GM23248 (cell line): ENCODE measurements around the gene PCCA. TPM values are rescaled to one million over a fixed set of nuclear protein-coding genes. Genes with fewer than 3 reads are reported as not detected.

Source experiments
- DNase-seq: peaks from one replicate; pipeline ENCODE4 v3.0.0-alpha.2; 2015
- H2AFZ ChIP-seq: fragments of 200-600 bp; sonication (generic); 2 replicates; pipeline ENCODE4 v1.6.1; 2016; ENCODE audit warnings: antibody characterized with exemption
- H3F3A ChIP-seq: fragments of 200-600 bp; sonication (generic); 2 replicates; pipeline ENCODE4 v1.6.1; 2016; ENCODE audit warnings: mild to moderate bottlenecking, antibody characterized with exemption, mixed run types; ENCODE audit not compliant: insufficient read depth
- H3K27ac ChIP-seq: fragments of 200-600 bp; sonication (generic); 2 replicates; pipeline ENCODE4 v1.5.1; 2016; ENCODE audit warnings: mild to moderate bottlenecking
- H3K27me3 ChIP-seq: fragments of 200-600 bp; sonication (generic); replicated peaks from 2 replicates; pipeline ENCODE4 v1.6.1; 2016; ENCODE audit warnings: mild to moderate bottlenecking; ENCODE audit not compliant: insufficient read depth
- H3K36me3 ChIP-seq: fragments of 200-600 bp; sonication (generic); 2 replicates; pipeline ENCODE4 v1.6.1; 2016; ENCODE audit warnings: low read depth, mild to moderate bottlenecking
- H3K4me1 ChIP-seq: fragments of 200-600 bp; sonication (generic); 2 replicates; pipeline ENCODE4 v1.6.1; 2016; ENCODE audit warnings: mild to moderate bottlenecking; ENCODE audit not compliant: insufficient read depth
- H3K4me2 ChIP-seq: fragments of 200-600 bp; sonication (generic); one replicate; pipeline ENCODE4 v1.6.1; 2016; ENCODE audit warnings: mild to moderate bottlenecking; ENCODE audit not compliant: unreplicated experiment
- H3K4me3 ChIP-seq: fragments of 200-600 bp; sonication (generic); 2 replicates; pipeline ENCODE4 v1.5.1; 2016; ENCODE audit warnings: mild to moderate bottlenecking
- H3K79me2 ChIP-seq: fragments of 200-600 bp; sonication (generic); 2 replicates; pipeline ENCODE4 v1.6.1; 2016; ENCODE audit warnings: mild to moderate bottlenecking; ENCODE audit not compliant: insufficient read depth
- H3K9ac ChIP-seq: fragments of 200-600 bp; sonication (generic); 2 replicates; pipeline ENCODE4 v1.6.1; 2016; ENCODE audit warnings: mild to moderate bottlenecking
- H3K9me2 ChIP-seq: fragments of 200-600 bp; sonication (generic); 2 replicates; pipeline ENCODE4 v1.6.1; 2016; ENCODE audit warnings: mixed run types, mild to moderate bottlenecking, moderate library complexity; ENCODE audit not compliant: insufficient read depth
- H3K9me3 ChIP-seq: fragments of 200-600 bp; sonication (generic); one replicate; pipeline ENCODE4 v1.6.1; 2017; ENCODE audit warnings: low read depth
- H4K20me1 ChIP-seq: fragments of 200-600 bp; sonication (generic); 2 replicates; pipeline ENCODE4 v1.6.0; 2016; ENCODE audit not compliant: insufficient read depth
- EZH2 ChIP-seq: fragments of 200-600 bp; sonication (generic); IDR thresholded peaks from 2 replicates; pipeline ENCODE4 v1.6.1; 2018; ENCODE audit warnings: antibody characterized with exemption, mild to moderate bottlenecking; ENCODE audit not compliant: insufficient read depth, poor library complexity, severe bottlenecking
- EZH2phosphoT487 ChIP-seq: fragments of 200-600 bp; sonication (generic); IDR thresholded peaks from 2 replicates; pipeline ENCODE4 v1.6.1; 2018; ENCODE audit warnings: antibody characterized with exemption, moderate library complexity, mild to moderate bottlenecking, low read depth; ENCODE audit not compliant: insufficient read depth
- WGBS, 2 experiments: methylation state at CpG; one replicate each; pipeline ENCODE4 v1.1.6; 2015 to 2017; ENCODE audit warnings: low lambda C conversion rate in 2 of 2, low coverage in 1 of 2; ENCODE audit errors: missing lambda C conversion rate in 2 of 2; 5-methylcytosine and 5-hydroxymethylcytosine counted together
- in situ Hi-C: fragments of 300-500 bp; cut with MboI; formaldehyde crosslinking; loops from 2 replicates; pipeline ENCODE4 v1.15.0; 2020
- polyA plus RNA-seq: library from polyadenylated mRNA; unstranded; fragments of >200 nt; fragmentation: Nextera tagmentation; extraction: Ambion mirVana; gene quantifications from 2 replicates; pipeline ENCODE4 v1.2.1, GENCODE V29; 2016
- total RNA-seq: library from RNA; depleted of rRNA; stranded (reverse); fragments of >200 nt; shearing (Covaris generic); gene quantifications from 2 replicates; pipeline ENCODE4 v1.2.3, GENCODE V29; 2014

PCCA gene
- total and polyA plus RNA-seq, 2 experiments from 2014 or later: 9.1 to 9.6 TPM

DNA sequence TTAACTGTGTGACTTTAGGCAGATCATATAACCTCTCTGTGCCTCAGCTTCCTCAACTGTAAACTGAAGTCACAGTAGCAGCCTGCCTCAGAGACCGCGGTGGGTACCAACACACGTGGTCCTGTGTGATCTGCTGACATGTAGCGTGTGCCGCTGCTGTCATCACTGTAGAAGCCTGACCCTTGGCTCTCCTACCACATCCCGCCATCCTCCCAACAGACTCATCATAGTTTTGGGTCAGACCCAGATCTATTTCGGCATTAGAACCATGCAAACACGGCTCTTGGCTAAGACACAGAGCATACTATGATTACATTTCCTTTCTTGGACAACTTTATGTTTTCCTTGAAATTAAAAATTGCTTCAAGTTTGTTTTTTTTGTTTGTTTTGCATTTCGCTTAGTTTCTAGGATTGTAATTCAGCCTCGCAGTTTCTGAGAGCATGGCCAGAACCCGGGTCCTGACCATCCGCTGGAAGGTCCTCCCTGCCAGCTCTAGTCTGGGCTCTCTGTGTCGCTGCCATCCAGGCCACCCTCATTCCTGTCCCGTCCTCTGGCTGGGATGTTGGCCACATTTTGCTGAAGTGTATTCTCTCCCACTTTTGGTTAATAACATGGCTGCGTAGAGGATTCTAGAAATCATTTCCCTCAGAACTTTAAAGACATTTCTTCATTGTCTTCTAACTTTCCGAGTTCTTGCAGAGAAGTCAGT, 446.7 kb downstream of the PCCA start:
- in situ Hi-C loops: loop anchor here (10.0 kb wide), 1 partner anchor 611 kb away; no protein-coding TSS in a partner anchor
- Histone ChIP-seq H3K9me2 (no peaks in the 10 kb centered on the region), H3K9me3 (no peaks in the 10 kb centered on the region), H3F3A (no peaks in the 10 kb centered on the region), H3K4me3 (no peak overlapping the region), H4K20me1 (no peaks in the 10 kb centered on the region), H3K4me2 (no peak overlapping the region), H3K4me1 (0 out of 2 replicates have a peak, but pooled peaks cover 4% of the 10 kb centered on the region), H2AFZ (no peak overlapping the region), H3K27ac (no peak overlapping the region), H3K36me3 (no peaks in the 10 kb centered on the region), H3K79me2 (no peaks in the 10 kb centered on the region), H3K27me3 (no peaks in the 10 kb centered on the region), H3K9ac (no peak overlapping the region)
- DNase-seq: peak; percentile 74
- no peak for TF ChIP-seq EZH2
- TF ChIP-seq EZH2phosphoT487: no peak
- WGBS, 2 experiments: 22 to 23% methylated on average over 16 of the region's 16 CpGs

DNA sequence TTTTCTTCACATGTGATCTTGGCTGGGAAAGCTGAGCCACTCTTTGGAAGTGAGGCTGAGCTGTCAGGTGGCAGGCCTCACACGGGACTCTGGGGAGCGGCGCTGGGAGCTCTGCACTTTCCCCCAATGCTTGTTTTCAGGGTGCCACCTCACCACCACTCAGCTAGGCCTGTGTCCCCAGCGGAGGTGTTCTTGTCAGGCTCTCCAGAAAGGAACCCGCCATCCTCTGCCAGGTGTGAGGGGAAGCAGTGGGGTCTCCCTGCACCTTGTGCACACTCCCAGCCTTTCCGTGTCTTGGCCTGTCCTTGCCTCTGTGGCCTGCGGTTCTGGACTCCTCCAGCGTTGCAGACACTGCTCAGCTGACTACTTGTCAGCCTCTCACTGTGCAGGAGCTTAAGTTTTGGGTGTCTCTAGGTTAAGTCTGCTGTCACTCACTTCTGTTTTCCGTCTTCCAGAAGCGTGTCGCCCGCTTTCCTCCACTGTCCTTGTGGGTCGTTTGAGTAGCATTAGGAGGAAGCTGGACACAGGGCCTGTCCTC, 447.8 kb downstream of the PCCA start:
- H3K9ac ChIP-seq: no peak overlapping the region
- no peaks in the 10 kb centered on the region for H4K20me1 ChIP-seq

DNA sequence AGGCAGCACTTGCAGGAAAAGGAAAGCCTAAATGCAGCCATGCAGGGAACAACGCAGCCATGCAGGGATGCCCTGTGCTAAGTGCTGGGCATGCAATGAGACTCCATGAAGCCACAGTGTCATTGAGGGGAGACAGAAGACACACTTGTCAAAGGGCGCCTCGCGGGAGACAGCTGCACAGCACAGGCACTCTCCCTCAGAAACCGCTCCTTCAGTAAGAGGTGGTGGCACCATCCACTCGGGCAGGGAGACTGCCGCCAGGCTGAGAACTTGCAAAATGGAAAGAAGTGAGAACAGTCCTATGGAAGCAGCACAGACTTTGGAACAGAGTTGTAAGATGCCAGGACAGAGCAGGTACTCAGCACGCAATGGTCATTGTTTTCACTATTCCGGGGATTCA, 448.6 kb downstream of the PCCA start:
- H3K9ac ChIP-seq: no peak overlapping the region
- WGBS, 2 experiments: 91% methylated on average over 9 of the region's 9 CpGs

More for the DNA sequence above, 447.8 kb downstream of the PCCA start:
- 0 out of 2 replicates have a peak, but pooled peaks cover 4% of the 10 kb centered on the region for H3K4me1 ChIP-seq
- no peaks in the 10 kb centered on the region for H3K9me3 ChIP-seq
- no peak overlapping the region for H3K4me2 ChIP-seq
- H3K4me3 ChIP-seq: no peak overlapping the region
- no peaks in the 10 kb centered on the region for H3F3A ChIP-seq
- no peak overlapping the region for H3K27ac ChIP-seq
- H2AFZ ChIP-seq: no peak overlapping the region
- no peaks in the 10 kb centered on the region for H3K36me3 ChIP-seq
- WGBS, 2 experiments: 91 to 92% methylated on average over 13 of the region's 13 CpGs
- H3K27me3 ChIP-seq: no peaks in the 10 kb centered on the region
- TF ChIP-seq EZH2phosphoT487: no peak
- TF ChIP-seq EZH2: no peak
- no peaks in the 10 kb centered on the region for H3K9me2 ChIP-seq
- H3K79me2 ChIP-seq: no peaks in the 10 kb centered on the region
- in situ Hi-C loops: loop anchor here (10.0 kb wide), 1 partner anchor 612 kb away; no protein-coding TSS in a partner anchor
- DNase-seq: no peak

DNA sequence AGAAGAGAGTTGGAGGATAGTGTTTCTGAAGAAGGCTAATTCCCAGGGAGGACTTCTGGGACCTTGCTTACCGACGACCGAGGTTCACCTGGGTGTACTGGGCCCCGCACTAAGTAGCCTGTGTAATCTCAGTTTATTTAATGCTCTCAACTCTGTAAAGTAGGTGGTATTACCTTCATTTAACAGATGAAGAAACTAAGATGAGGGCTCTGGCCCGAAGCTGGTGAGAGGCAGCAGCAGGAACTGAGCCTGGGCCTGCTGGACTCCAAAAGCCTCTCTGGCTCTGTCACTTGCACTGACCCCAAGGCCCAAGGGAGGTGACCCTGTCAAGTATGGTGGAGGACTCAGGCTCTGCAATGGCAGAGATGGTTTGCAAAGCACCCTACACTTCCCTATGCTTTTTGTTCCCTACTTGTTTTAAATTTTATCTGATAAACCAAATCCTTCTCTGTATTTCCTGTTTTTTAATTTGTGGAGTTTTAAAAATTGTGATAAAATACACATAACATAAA, 449.1 kb downstream of the PCCA start:
- Histone ChIP-seq H3F3A (no peaks in the 10 kb centered on the region), H3K4me3 (no peak overlapping the region), H3K79me2 (no peaks in the 10 kb centered on the region), H3K9ac (no peak overlapping the region), H3K9me3 (no peaks in the 10 kb centered on the region), H3K4me1 (0 out of 2 replicates have a peak, but pooled peaks cover 4% of the 10 kb centered on the region), H3K27ac (no peak overlapping the region), H3K27me3 (no peaks in the 10 kb centered on the region), H2AFZ (no peak overlapping the region), H3K36me3 (no peaks in the 10 kb centered on the region), H3K9me2 (no peaks in the 10 kb centered on the region), H4K20me1 (no peaks in the 10 kb centered on the region), H3K4me2 (no peak overlapping the region)
- no peak for DNase-seq
- no peak for TF ChIP-seq EZH2phosphoT487
- WGBS, 2 experiments: 99% methylated on average over 5 of the region's 5 CpGs
- in situ Hi-C loops: loop anchor here (10.0 kb wide), 1 partner anchor 613 kb away; no protein-coding TSS in a partner anchor

More for the DNA sequence above, 448.6 kb downstream of the PCCA start:
- no peaks in the 10 kb centered on the region for H4K20me1 ChIP-seq
- no peak overlapping the region for H3K4me3 ChIP-seq
- H3F3A ChIP-seq: no peaks in the 10 kb centered on the region
- TF ChIP-seq EZH2phosphoT487: no peak
- no peak for TF ChIP-seq EZH2
- no peaks in the 10 kb centered on the region for H3K79me2 ChIP-seq
- no peak overlapping the region for H3K27ac ChIP-seq
- no peak for DNase-seq
- in situ Hi-C loops: loop anchor here (10.0 kb wide), 1 partner anchor 613 kb away; no protein-coding TSS in a partner anchor
- 0 out of 2 replicates have a peak, but pooled peaks cover 4% of the 10 kb centered on the region for H3K4me1 ChIP-seq
- H3K27me3 ChIP-seq: no peaks in the 10 kb centered on the region
- H3K9me2 ChIP-seq: no peaks in the 10 kb centered on the region
- no peaks in the 10 kb centered on the region for H3K9me3 ChIP-seq
- no peaks in the 10 kb centered on the region for H3K36me3 ChIP-seq
- H2AFZ ChIP-seq: no peak overlapping the region
- no peak overlapping the region for H3K4me2 ChIP-seq
